ENCODE data around the gene MBNL1.

DNA sequence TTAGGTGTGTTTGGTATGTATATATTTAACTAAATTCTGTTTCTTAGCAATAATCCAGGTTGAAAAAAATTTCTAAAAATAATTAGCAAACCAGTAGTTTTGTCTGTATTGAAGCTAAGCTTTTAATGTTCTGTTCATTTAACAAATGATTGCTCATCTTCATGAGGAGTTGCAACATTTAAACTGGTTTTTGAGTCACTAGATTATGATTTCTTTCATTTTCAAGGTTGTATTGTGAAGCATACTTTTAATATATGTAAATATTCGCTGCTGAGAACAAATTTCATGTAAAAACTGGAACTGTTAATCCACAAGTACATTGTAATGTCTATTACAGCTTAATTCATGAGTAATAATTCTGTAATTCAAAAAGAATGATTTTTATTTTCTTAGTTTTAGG, 192.7 kb downstream of the MBNL1 start:
- TF ChIP-seq, protein P1, sequence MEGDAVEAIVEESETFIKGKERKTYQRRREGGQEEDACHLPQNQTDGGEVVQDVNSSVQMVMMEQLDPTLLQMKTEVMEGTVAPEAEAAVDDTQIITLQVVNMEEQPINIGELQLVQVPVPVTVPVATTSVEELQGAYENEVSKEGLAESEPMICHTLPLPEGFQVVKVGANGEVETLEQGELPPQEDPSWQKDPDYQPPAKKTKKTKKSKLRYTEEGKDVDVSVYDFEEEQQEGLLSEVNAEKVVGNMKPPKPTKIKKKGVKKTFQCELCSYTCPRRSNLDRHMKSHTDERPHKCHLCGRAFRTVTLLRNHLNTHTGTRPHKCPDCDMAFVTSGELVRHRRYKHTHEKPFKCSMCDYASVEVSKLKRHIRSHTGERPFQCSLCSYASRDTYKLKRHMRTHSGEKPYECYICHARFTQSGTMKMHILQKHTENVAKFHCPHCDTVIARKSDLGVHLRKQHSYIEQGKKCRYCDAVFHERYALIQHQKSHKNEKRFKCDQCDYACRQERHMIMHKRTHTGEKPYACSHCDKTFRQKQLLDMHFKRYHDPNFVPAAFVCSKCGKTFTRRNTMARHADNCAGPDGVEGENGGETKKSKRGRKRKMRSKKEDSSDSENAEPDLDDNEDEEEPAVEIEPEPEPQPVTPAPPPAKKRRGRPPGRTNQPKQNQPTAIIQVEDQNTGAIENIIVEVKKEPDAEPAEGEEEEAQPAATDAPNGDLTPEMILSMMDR (conservative IDR thresholded peaks at IDR 0.05 in 1 of 2, IDR thresholded peaks at IDR 0.05 in 1 of 2; ENCODE audit: extremely low read depth in 1 of 2, insufficient read depth in 1 of 2, low read depth in 1 of 2, low read length in 2 of 2): no peak
- no peak for TF ChIP-seq EZH2 (IDR thresholded peaks at IDR 0.05; ENCODE audit: borderline replicate concordance, low read length)

All from mammary epithelial cell (primary cell).